ENCODE results near the gene ACD. TPM values are rescaled to one million over a fixed set of nuclear protein-coding genes. Genes with fewer than 3 reads are reported as not detected.

Gene ACD
- total RNA-seq, 1 donor from 2014 or later, result 27.1 TPM

GRCh38 chr16:67652578-67653127 lies 7.4 kb downstream of the ACD start:
- DNase-seq (ENCODE audit: low spot score), result no peak
- Mint-ChIP-seq H3K27me3 (ENCODE audit: unreplicated experiment) (peaks cover 29% of the 10 kb centered on the region), H3K4me1 (ENCODE audit: unreplicated experiment) (peaks cover 9% of the 10 kb centered on the region), H3K27ac (ENCODE audit: unreplicated experiment) (no peak overlapping the region), H3K9me3 (ENCODE audit: unreplicated experiment) (no peaks in the 10 kb centered on the region), H3K36me3 (ENCODE audit: low read depth, unreplicated experiment) (peaks cover 14% of the 10 kb centered on the region), H3K4me3 (ENCODE audit: unreplicated experiment) (no peak overlapping the region)
- TF ChIP-seq CTCF (IDR thresholded peaks at IDR 0.05; ENCODE audit: unreplicated experiment), result no peak

- peaks cover 14% of the 10 kb centered on the region for H3K36me3 Mint-ChIP-seq (ENCODE audit: low read depth, unreplicated experiment)
- peak overlapping the region; percentile 84 for H3K4me3 Mint-ChIP-seq (ENCODE audit: unreplicated experiment)
- no peak for TF ChIP-seq CTCF (IDR thresholded peaks at IDR 0.05; ENCODE audit: unreplicated experiment)
- no peak for DNase-seq (ENCODE audit: low spot score)
- no peaks in the 10 kb centered on the region for H3K9me3 Mint-ChIP-seq (ENCODE audit: unreplicated experiment)
- H3K27me3 Mint-ChIP-seq (ENCODE audit: unreplicated experiment), result peaks cover 31% of the 10 kb centered on the region
- peaks cover 9% of the 10 kb centered on the region for H3K4me1 Mint-ChIP-seq (ENCODE audit: unreplicated experiment)
- no peak overlapping the region for H3K27ac Mint-ChIP-seq (ENCODE audit: unreplicated experiment)
Measured at GRCh38 chr16:67651847-67652246, 8.2 kb downstream of the ACD start.

- H3K9me3 Mint-ChIP-seq (ENCODE audit: unreplicated experiment), result no peaks in the 10 kb centered on the region
- H3K4me1 Mint-ChIP-seq (ENCODE audit: unreplicated experiment), result peaks cover 9% of the 10 kb centered on the region
- H3K36me3 Mint-ChIP-seq (ENCODE audit: low read depth, unreplicated experiment), result peaks cover 14% of the 10 kb centered on the region
- DNase-seq (ENCODE audit: low spot score), result no peak
- peaks cover 31% of the 10 kb centered on the region for H3K27me3 Mint-ChIP-seq (ENCODE audit: unreplicated experiment)
- H3K27ac Mint-ChIP-seq (ENCODE audit: unreplicated experiment), result no peak overlapping the region
- no peak overlapping the region for H3K4me3 Mint-ChIP-seq (ENCODE audit: unreplicated experiment)
- TF ChIP-seq CTCF (IDR thresholded peaks at IDR 0.05; ENCODE audit: unreplicated experiment), result no peak
Measured at GRCh38 chr16:67651039-67651438, 9.0 kb downstream of the ACD start.

- H3K9me3 Mint-ChIP-seq (ENCODE audit: unreplicated experiment), result no peaks in the 10 kb centered on the region
- peak overlapping the region; percentile 37 for H3K4me3 Mint-ChIP-seq (ENCODE audit: unreplicated experiment)
- peak overlapping the region; percentile 28 for H3K27ac Mint-ChIP-seq (ENCODE audit: unreplicated experiment)
- DNase-seq (ENCODE audit: low spot score), result no peak
- peaks cover 9% of the 10 kb centered on the region for H3K4me1 Mint-ChIP-seq (ENCODE audit: unreplicated experiment)
- peaks cover 8% of the 10 kb centered on the region for H3K36me3 Mint-ChIP-seq (ENCODE audit: low read depth, unreplicated experiment)
- no peak for TF ChIP-seq CTCF (IDR thresholded peaks at IDR 0.05; ENCODE audit: unreplicated experiment)
- peaks cover 23% of the 10 kb centered on the region for H3K27me3 Mint-ChIP-seq (ENCODE audit: unreplicated experiment)
Measured at GRCh38 chr16:67650023-67650422, 10.0 kb downstream of the ACD start.

GRCh38 chr16:67649494-67649931 lies 10.5 kb downstream of the ACD start:
- H3K27ac Mint-ChIP-seq (ENCODE audit: unreplicated experiment), result no peak overlapping the region
- H3K36me3 Mint-ChIP-seq (ENCODE audit: low read depth, unreplicated experiment), result peaks cover 8% of the 10 kb centered on the region
- peaks cover 9% of the 10 kb centered on the region for H3K4me1 Mint-ChIP-seq (ENCODE audit: unreplicated experiment)
- DNase-seq (ENCODE audit: low spot score), result peak; percentile 56
- H3K27me3 Mint-ChIP-seq (ENCODE audit: unreplicated experiment), result peaks cover 20% of the 10 kb centered on the region
- peak overlapping the region; percentile 37 for H3K4me3 Mint-ChIP-seq (ENCODE audit: unreplicated experiment)
- no peaks in the 10 kb centered on the region for H3K9me3 Mint-ChIP-seq (ENCODE audit: unreplicated experiment)
- no peak for TF ChIP-seq CTCF (IDR thresholded peaks at IDR 0.05; ENCODE audit: unreplicated experiment)

All from endothelial cell (in vitro differentiated cells).